ENCODE results near the gene OTX1.

GRCh38 chr2:63013438-63013837 lies 37.2 kb upstream of the OTX1 start:
- TF ChIP-seq CTCF (IDR thresholded peaks at IDR 0.05) (no peak), POLR2AphosphoS5 (IDR thresholded peaks at IDR 0.05) (no peak), POLR2A (IDR thresholded peaks at IDR 0.05) (no peak), EP300 (IDR thresholded peaks at IDR 0.05; ENCODE audit: low read depth) (no peak)
